ENCODE data around the gene MYOM1. TPM values are rescaled to one million over a fixed set of nuclear protein-coding genes. Genes with fewer than 3 reads are reported as not detected.

The MYOM1 gene
- total and polyA plus RNA-seq, 12 donors, result 94.4 to 1,558 (median 870) TPM

GRCh38 chr18:3041843-3042242 is 177.9 kb downstream of the MYOM1 start:
- ATAC-seq, result no peak
- H3K36me3 ChIP-seq, result no peaks in the 10 kb centered on the region
- TF ChIP-seq CTCF (IDR thresholded peaks at IDR 0.05), result no peak
- 79 to 86% methylated on average over 5 of the region's 5 CpGs for WGBS, 2 donors
- DNase-seq, result no peak
- intact Hi-C loops (cut with DNase I), result no loop called here
- H3K4me1 ChIP-seq, result peaks cover 0 to 23% (median 0%) of the 10 kb centered on the region in 9 donors
- no peak overlapping the region for H3K4me3 ChIP-seq
- H3K27ac ChIP-seq, result no peak overlapping the region
- no peaks in the 10 kb centered on the region for H3K27me3 ChIP-seq
- no peaks in the 10 kb centered on the region for H3K9me3 ChIP-seq

DNA sequence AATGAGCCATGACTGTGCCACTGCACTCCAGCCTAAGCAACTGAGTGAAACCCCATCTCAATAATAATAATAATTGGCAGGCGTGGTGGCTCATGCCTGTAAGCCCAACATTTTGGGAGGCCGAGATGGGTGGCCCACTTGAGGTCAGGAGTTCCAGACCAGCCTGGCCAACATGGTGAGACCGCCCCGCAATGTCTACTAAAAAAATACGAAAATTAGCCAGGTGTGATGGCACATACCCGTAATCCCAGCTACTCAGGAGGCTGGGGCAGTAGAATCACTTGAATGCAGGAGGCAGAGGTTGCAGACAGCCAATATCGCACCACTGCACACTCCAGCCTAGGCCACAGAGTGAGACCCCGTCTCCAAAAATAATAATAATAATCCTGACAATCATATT is 178.9 kb downstream of the MYOM1 start:
- Histone ChIP-seq H3K36me3 (no peaks in the 10 kb centered on the region), H3K9me3 (no peaks in the 10 kb centered on the region), H3K4me1 (peaks cover 0 to 23% (median 0%) of the 10 kb centered on the region in 9 donors), H3K27me3 (no peaks in the 10 kb centered on the region), H3K4me3 (no peak overlapping the region), H3K27ac (no peak overlapping the region)
- 90 to 97% methylated on average over 8 of the region's 8 CpGs for WGBS, 2 donors
- DNase-seq (no peak), ATAC-seq (no peak)
- intact Hi-C loops (cut with DNase I), result no loop called here
- TF ChIP-seq CTCF (IDR thresholded peaks at IDR 0.05), result no peak

DNA sequence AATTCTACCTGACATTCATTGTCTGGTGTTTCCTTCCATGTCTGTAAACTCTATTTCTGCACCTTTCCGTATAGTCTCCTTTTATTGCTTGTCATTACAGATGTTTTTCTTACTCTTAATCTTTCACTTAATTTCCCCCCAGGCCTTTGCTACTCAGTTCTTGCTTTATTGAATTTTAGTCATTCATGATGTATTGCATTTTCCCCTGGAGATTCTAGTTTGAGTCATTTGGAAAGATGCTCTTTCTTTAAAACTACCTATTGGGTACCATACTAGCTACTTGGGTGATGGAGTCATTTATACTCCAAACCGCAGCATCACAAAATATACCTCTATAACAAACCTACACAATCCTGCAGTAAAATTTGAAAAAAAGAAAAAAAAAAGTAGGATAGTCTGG is 179.6 kb downstream of the MYOM1 start:
- DNase-seq (no peak), ATAC-seq (no peak)
- intact Hi-C loops (cut with DNase I), result no loop called here
- Histone ChIP-seq H3K9me3 (no peaks in the 10 kb centered on the region), H3K4me3 (no peak overlapping the region), H3K27me3 (no peaks in the 10 kb centered on the region), H3K4me1 (peaks cover 0 to 17% (median 0%) of the 10 kb centered on the region in 9 donors), H3K27ac (no peak overlapping the region), H3K36me3 (no peaks in the 10 kb centered on the region)
- 93% methylated on average over 2 of the region's 2 CpGs for whole genome bisulfite sequencing, 2 donors
- no peak for TF ChIP-seq CTCF (IDR thresholded peaks at IDR 0.05)

DNA sequence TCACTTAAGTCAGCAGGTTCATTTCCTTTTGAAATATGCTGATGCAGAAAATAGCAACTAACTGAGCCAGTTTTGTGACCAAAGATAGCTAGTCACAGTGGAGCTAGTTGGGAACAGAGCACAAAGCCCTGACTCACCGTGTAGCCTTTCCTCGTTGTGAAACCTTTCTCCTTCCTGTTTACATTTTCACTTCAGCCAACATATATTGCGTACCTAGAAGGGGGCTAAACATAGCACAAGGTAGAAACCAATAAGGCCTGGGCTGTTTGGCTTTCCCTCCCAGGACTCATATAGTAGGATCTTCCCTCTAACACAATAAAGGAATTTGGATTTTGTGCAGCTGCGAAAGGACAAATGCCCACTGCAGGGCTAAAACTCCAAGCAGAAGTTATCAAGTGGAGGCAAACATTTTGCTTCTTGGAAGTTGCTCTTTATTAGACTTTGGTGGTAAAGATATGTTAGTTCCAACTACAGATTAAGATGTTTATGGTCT is 182.3 kb downstream of the MYOM1 start:
- no peaks in the 10 kb centered on the region for H3K36me3 ChIP-seq
- peak overlapping the region in 1 of 10 donors; percentile 82 for H3K27ac ChIP-seq
- DNase-seq (no peak), ATAC-seq (peak in 5 of 8 donors; percentile 34 to 86 (median 53))
- no peak overlapping the region for H3K4me3 ChIP-seq
- H3K27me3 ChIP-seq, result no peaks in the 10 kb centered on the region
- peaks cover 0 to 10% (median 0%) of the 10 kb centered on the region in 9 donors for H3K4me1 ChIP-seq
- intact Hi-C loops (cut with DNase I), result no loop called here
- H3K9me3 ChIP-seq, result no peaks in the 10 kb centered on the region
- TF ChIP-seq CTCF (IDR thresholded peaks at IDR 0.05), result no peak
- WGBS, 2 donors, result 41 to 52% methylated on average over 4 of the region's 4 CpGs
